Esophagus mucosa (tissue), 1 donor: Measurements from ENCODE around the gene CCDC9B. TPM values are rescaled to one million over a fixed set of nuclear protein-coding genes. Genes with fewer than 3 reads are reported as not detected.

ENCODE experiments used
- ATAC-seq: fragments of 200-7000 bp; cut with Tn5 transposase; one replicate; pipeline ENCODE4 v1.9.1; 2020
- total RNA-seq: library from RNA; stranded (reverse); gene quantifications from one replicate; pipeline ENCODE4 v1.2.4, GENCODE V29; 2023
- donor health status: DM: yes; HTN: yes; CAD: no.

CCDC9B gene
- total RNA-seq, 1 donor from 2014 or later: 21.3 TPM

- no peak for ATAC-seq
Observed at GRCh38 chr15:40306908-40307307, 33.8 kb downstream of the CCDC9B start.

- ATAC-seq: no peak
Observed at GRCh38 chr15:40306371-40306770, 34.4 kb downstream of the CCDC9B start.

GRCh38 chr15:40305281-40305680 lies 35.5 kb downstream of the CCDC9B start:
- no peak for ATAC-seq

GRCh38 chr15:40303576-40303975 lies 37.2 kb downstream of the CCDC9B start:
- ATAC-seq: no peak

GRCh38 chr15:40302981-40303380 lies 37.8 kb downstream of the CCDC9B start:
- no peak for ATAC-seq

GRCh38 chr15:40302288-40302886 lies 38.4 kb downstream of the CCDC9B start:
- no peak for ATAC-seq

- ATAC-seq: no peak
Observed at GRCh38 chr15:40301467-40302179, 39.1 kb downstream of the CCDC9B start.

GRCh38 chr15:40300771-40301170 lies 40.0 kb downstream of the CCDC9B start:
- no peak for ATAC-seq

GRCh38 chr15:40300367-40300766 lies 40.4 kb downstream of the CCDC9B start:
- ATAC-seq: no peak

- no peak for ATAC-seq
Observed at GRCh38 chr15:40298216-40298935, 42.4 kb downstream of the CCDC9B start.

- no peak for ATAC-seq
Observed at GRCh38 chr15:40297356-40297755, 43.4 kb downstream of the CCDC9B start.

- no peak for ATAC-seq
Observed at GRCh38 chr15:40296561-40297230, 44.0 kb downstream of the CCDC9B start.

GRCh38 chr15:40295877-40296560 lies 44.7 kb downstream of the CCDC9B start:
- ATAC-seq: no peak

- ATAC-seq: no peak
Observed at GRCh38 chr15:40295297-40295696, 45.4 kb downstream of the CCDC9B start.

- ATAC-seq: no peak
Observed at GRCh38 chr15:40293905-40294895, 46.5 kb downstream of the CCDC9B start.

GRCh38 chr15:40293006-40293405 lies 47.7 kb downstream of the CCDC9B start:
- ATAC-seq: no peak

GRCh38 chr15:40292246-40292645 lies 48.5 kb downstream of the CCDC9B start:
- ATAC-seq: no peak

- ATAC-seq: peak; percentile 71
Observed at GRCh38 chr15:40290918-40291574, 49.7 kb downstream of the CCDC9B start.

- no peak for ATAC-seq
Observed at GRCh38 chr15:40290545-40290917, 50.2 kb downstream of the CCDC9B start.

- ATAC-seq: no peak
Observed at GRCh38 chr15:40289140-40289775, 51.5 kb downstream of the CCDC9B start.
